ENCODE results near the gene FRMD4A.

- no peak for TF ChIP-seq POLR2A (IDR thresholded peaks at IDR 0.05)
- TF ChIP-seq EP300 (IDR thresholded peaks at IDR 0.05): no peak
- TF ChIP-seq CTCF (IDR thresholded peaks at IDR 0.05): peak in 1 of 4 experiments; percentile 17
These were observed 90.2 kb downstream of the FRMD4A start for GRCh38 chr10:14240253-14241189.
